Right lobe of liver (tissue), 6 donors: ENCODE measurements around the gene ARHGAP23. TPM values are rescaled to one million over a fixed set of nuclear protein-coding genes. Genes with fewer than 3 reads are reported as not detected.

Experiments
- ATAC-seq, 4 donors: fragments of 200-7000 bp; cut with Tn5 transposase; one replicate each; pipeline ENCODE4 v1.9.1; 2020; ENCODE audit warnings: mild to moderate bottlenecking in 4 of 4, moderate library complexity in 4 of 4
- DNase-seq, 3 donors: peaks; one replicate each; pipeline ENCODE4 v3.0.0-alpha.2; 2020
- H3K27ac ChIP-seq, 3 donors: fragments of 200-600 bp; one replicate each; pipeline ENCODE4 v1.8.0; 2022
- H3K27me3 ChIP-seq, 2 donors: fragments of 200-600 bp; one replicate each; pipeline ENCODE4 v1.8.0; 2022
- H3K36me3 ChIP-seq, 4 donors: fragments of 200-600 bp; sonication (generic) in 1 of 4; one replicate each; pipeline versions ENCODE4 v1.5.1 to v1.8.0; 2017 to 2022; ENCODE audit warnings: control low read depth in 1 of 4
- H3K4me1 ChIP-seq, 4 donors: fragments of 200-600 bp; sonication (generic) in 1 of 4; one replicate each; pipeline versions ENCODE4 v1.5.1 to v1.8.0; 2017 to 2022; ENCODE audit warnings: control low read depth in 1 of 4
- H3K4me3 ChIP-seq, 3 donors: fragments of 200-600 bp; one replicate each; pipeline ENCODE4 v1.8.0; 2022
- H3K9me3 ChIP-seq, 4 donors: fragments of 200-600 bp; sonication (generic) in 1 of 4; one replicate each; pipeline versions ENCODE4 v1.5.1 to v1.8.0; 2017 to 2022; ENCODE audit warnings: control low read depth in 1 of 4
- CTCF ChIP-seq, 4 donors: fragments of 200-600 bp in 3 of 4; fragments of 450-650 bp in 1 of 4; IDR thresholded peaks; one replicate each; pipeline versions ENCODE4 v1.5.1 to v1.8.0; 2016 to 2022; ENCODE audit warnings: antibody characterized with exemption in 4 of 4, mild to moderate bottlenecking in 2 of 4
- POLR2A ChIP-seq: fragments of 450-650 bp; IDR thresholded peaks from one replicate; pipeline ENCODE4 v1.6.1; 2017; ENCODE audit warnings: antibody characterized with exemption, mild to moderate bottlenecking
- WGBS: methylation state at CpG from one replicate; pipeline ENCODE4 v1.1.6; 2018; ENCODE audit warnings: low coverage, low lambda C conversion rate; ENCODE audit not compliant: insufficient coverage; ENCODE audit errors: missing lambda C conversion rate; 5-methylcytosine and 5-hydroxymethylcytosine counted together
- intact Hi-C, 2 donors: fragments of 100-400 bp; cut with DNase I; formaldehyde crosslinking; loops; one replicate each; pipeline versions ENCODE4 v1.11.2 to v1.14.1; 2022
- total RNA-seq, 6 experiments: library from RNA; depleted of rRNA in 2 of 6; stranded (reverse); fragments of >200 nt in 2 of 6; fragmentation: NEBNext Ultra II Directional in 3 of 6; extraction: Animal tissue kit (Norgen Biotek cat#: 25700) in 3 of 6; gene quantifications; one replicate each; pipeline versions ENCODE4 v1.1.0 to v1.2.4, GENCODE V29; 2016 to 2023
- donor health status: DM: no; HTN: yes; CAD: no.
- donor health status: DM: no; HTN: no; CAD: no.
- donor health status: DM: no; HTN: no; CAD: no.
- donor health status: DM: no; HTN: yes; CAD: no.
- donor health status: DM: no; HTN: yes; CAD: no.

ARHGAP23 gene
- total RNA-seq, 6 experiments from 2014 or later = 1.4 to 9.5 (median 3.8) TPM

GRCh38 chr17:38507921-38508569 is 79.8 kb downstream of the ARHGAP23 start:
- no peak overlapping the region for H3K27ac ChIP-seq
- intact Hi-C loops = no loop called here
- H3K4me3 ChIP-seq = no peak overlapping the region
- no peak for ATAC-seq
- H3K36me3 ChIP-seq = no peaks in the 10 kb centered on the region
- peaks cover 0 to 5% (median 0%) of the 10 kb centered on the region in 4 donors for H3K4me1 ChIP-seq
- no peak for DNase-seq
- 87% methylated on average over 3 of the region's 3 CpGs for WGBS
- TF ChIP-seq POLR2A (no peak), CTCF (IDR thresholded peaks at IDR 0.05) (no peak)
- no peaks in the 10 kb centered on the region for H3K9me3 ChIP-seq
- H3K27me3 ChIP-seq = no peaks in the 10 kb centered on the region

- H3K27me3 ChIP-seq = no peaks in the 10 kb centered on the region
- WGBS = 88% methylated on average over 5 of the region's 6 CpGs
- H3K36me3 ChIP-seq = no peaks in the 10 kb centered on the region
- TF ChIP-seq CTCF (IDR thresholded peaks at IDR 0.05) (no peak), POLR2A (no peak)
- no peaks in the 10 kb centered on the region for H3K9me3 ChIP-seq
- peaks cover 0 to 5% (median 0%) of the 10 kb centered on the region in 4 donors for H3K4me1 ChIP-seq
- ATAC-seq = no peak
- intact Hi-C loops = no loop called here
- no peak for DNase-seq
- no peak overlapping the region for H3K27ac ChIP-seq
- no peak overlapping the region for H3K4me3 ChIP-seq
Measured at GRCh38 chr17:38508570-38508950, 80.3 kb downstream of the ARHGAP23 start.

GRCh38 chr17:38508954-38509771 is 80.9 kb downstream of the ARHGAP23 start:
- Histone ChIP-seq H3K27ac (no peak overlapping the region), H3K36me3 (no peaks in the 10 kb centered on the region), H3K27me3 (no peaks in the 10 kb centered on the region), H3K9me3 (no peaks in the 10 kb centered on the region), H3K4me3 (no peak overlapping the region), H3K4me1 (peaks cover 0 to 5% (median 0%) of the 10 kb centered on the region in 4 donors)
- intact Hi-C loops = no loop called here
- 30% methylated on average over 16 of the region's 27 CpGs for WGBS
- TF ChIP-seq POLR2A (no peak), CTCF (IDR thresholded peaks at IDR 0.05) (peak; percentile 45 to 58 (median 50))
- ATAC-seq = peak; percentile 55 to 82 (median 76)
- DNase-seq = peak; percentile 58 to 68 (median 61)

GRCh38 chr17:38509772-38510420 is 81.6 kb downstream of the ARHGAP23 start:
- Histone ChIP-seq H3K27ac (no peak overlapping the region), H3K4me1 (peaks cover 0 to 5% (median 0%) of the 10 kb centered on the region in 4 donors), H3K4me3 (no peak overlapping the region), H3K36me3 (no peaks in the 10 kb centered on the region), H3K27me3 (no peaks in the 10 kb centered on the region), H3K9me3 (no peaks in the 10 kb centered on the region)
- intact Hi-C loops = no loop called here
- ATAC-seq (peak in 2 of 4 donors; percentile 5 to 11), DNase-seq (no peak)
- no CpG with 5 or more reads among the region's 80 CpGs for WGBS
- no peak for TF ChIP-seq CTCF (IDR thresholded peaks at IDR 0.05)
- TF ChIP-seq POLR2A = no peak
